ENCODE measurements around the gene DLG1. TPM values are rescaled to one million over a fixed set of nuclear protein-coding genes. Genes with fewer than 3 reads are reported as not detected.
"Not testable (repeated sequence)": the region's sequence is repeated elsewhere in the genome, so short reads cannot be mapped to it uniquely, and the experiment has no call there.

The DLG1 gene
- total RNA-seq, 2 experiments from 2014 or later, result 72.2 to 81.6 TPM

GRCh38 chr3:197050511-197050910 is 247.9 kb downstream of the DLG1 start:
- CTCF ChIA-PET, result no interaction called here
- Mint-ChIP-seq H3K36me3 (ENCODE audit: low read depth) (peaks cover 29% of the 10 kb centered on the region), H3K9me3 (no peaks in the 10 kb centered on the region), H3K27ac (no peak overlapping the region), H3K27me3 (no peaks in the 10 kb centered on the region), H3K4me1 (no peaks in the 10 kb centered on the region), H3K4me3 (no peak overlapping the region)
- no peak for DNase-seq
- POLR2A ChIA-PET, result no interaction called here

GRCh38 chr3:197042539-197042938 is 255.9 kb downstream of the DLG1 start:
- ChIA-PET POLR2A (no interaction called here), CTCF (interaction anchor here (0.7 to 0.8 kb wide), 2 partner anchors 13 kb away, joined by 3 read pairs; partner anchors contain the start of gene MELTF)
- H3K27ac Mint-ChIP-seq, result no peak overlapping the region
- no peak for DNase-seq
- H3K4me3 Mint-ChIP-seq, result no peak overlapping the region
- no peaks in the 10 kb centered on the region for H3K9me3 Mint-ChIP-seq
- no peaks in the 10 kb centered on the region for H3K27me3 Mint-ChIP-seq
- H3K4me1 Mint-ChIP-seq, result no peaks in the 10 kb centered on the region
- peaks cover 18% of the 10 kb centered on the region for H3K36me3 Mint-ChIP-seq (ENCODE audit: low read depth)

DNA sequence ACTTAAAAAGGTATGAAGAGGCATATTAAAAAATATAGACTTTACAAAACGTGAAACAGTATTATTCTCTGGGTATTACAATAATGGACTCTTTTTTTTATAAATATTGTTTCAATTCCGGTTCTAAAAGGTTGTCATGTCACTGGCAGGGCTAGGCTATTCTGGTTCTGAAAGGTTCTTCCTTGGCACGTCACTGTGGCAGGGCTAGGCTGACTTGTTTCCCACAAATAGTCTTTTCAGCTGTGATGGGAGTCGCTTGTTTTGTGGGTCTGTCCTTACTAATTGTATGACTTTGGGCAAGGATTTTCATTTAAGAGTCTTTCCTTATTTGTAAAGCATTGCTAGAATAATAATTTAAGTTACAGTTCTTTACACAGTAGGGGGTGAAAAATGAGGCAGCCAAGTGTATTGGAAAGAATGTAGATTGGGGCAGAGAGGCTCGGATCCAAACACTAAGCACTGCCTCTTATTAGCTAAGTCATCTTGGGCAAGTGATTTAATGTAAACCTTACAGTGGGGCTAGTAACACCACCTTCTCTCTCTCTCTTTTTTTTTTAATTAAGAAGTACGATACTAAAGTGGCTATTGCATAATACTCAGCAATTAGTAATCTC is 256.4 kb downstream of the DLG1 start:
- Mint-ChIP-seq H3K36me3 (ENCODE audit: low read depth) (peaks cover 18% of the 10 kb centered on the region), H3K9me3 (no peaks in the 10 kb centered on the region), H3K27me3 (no peaks in the 10 kb centered on the region), H3K27ac (no peak overlapping the region), H3K4me1 (no peaks in the 10 kb centered on the region), H3K4me3 (no peak overlapping the region)
- DNase-seq, result no peak
- ChIA-PET POLR2A (no interaction called here), CTCF (interaction anchor here (0.7 to 1.7 kb wide), 3 partner anchors 12 to 14 kb away, joined by 3 to 9 read pairs (median 3); partner anchors contain the start of gene MELTF)

DNA sequence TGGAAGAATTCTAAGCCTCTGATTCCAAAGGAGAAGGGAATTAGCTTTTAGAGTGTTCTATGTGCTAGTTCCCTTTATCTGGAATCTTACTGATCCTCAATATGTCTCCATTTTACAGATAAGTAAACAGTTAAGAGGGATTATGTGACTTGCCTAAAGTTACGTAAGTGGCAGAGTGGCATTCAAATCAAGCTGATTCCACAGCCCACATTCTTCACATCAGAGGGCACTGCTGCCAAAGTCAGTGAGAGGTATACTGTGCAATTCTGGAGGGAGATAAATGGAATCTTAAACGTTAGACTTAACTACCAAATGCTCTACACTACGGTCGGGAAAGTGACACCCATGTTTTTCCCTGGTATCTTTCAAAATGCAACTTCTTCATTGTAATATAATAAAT is 257.8 kb downstream of the DLG1 start:
- no peak for DNase-seq
- Mint-ChIP-seq H3K4me1 (no peaks in the 10 kb centered on the region), H3K4me3 (no peak overlapping the region), H3K9me3 (no peaks in the 10 kb centered on the region), H3K27ac (no peak overlapping the region), H3K36me3 (ENCODE audit: low read depth) (peaks cover 10% of the 10 kb centered on the region), H3K27me3 (peaks cover 3% of the 10 kb centered on the region)
- CTCF ChIA-PET, result interaction anchor here (1.7 kb wide), 1 partner anchor 11 kb away, joined by 9 read pairs; the partner anchor contains the start of gene MELTF
- POLR2A ChIA-PET, result no interaction called here

GRCh38 chr3:197038679-197039462 is 259.5 kb downstream of the DLG1 start:
- CTCF ChIA-PET, result interaction anchor here (1.0 to 1.3 kb wide), 2 partner anchors 9 to 28 kb away, joined by 3 read pairs; partner anchors contain the start of gene MELTF
- Mint-ChIP-seq H3K36me3 (ENCODE audit: low read depth) (no peaks in the 10 kb centered on the region), H3K9me3 (peaks cover 6% of the 10 kb centered on the region), H3K4me1 (no peaks in the 10 kb centered on the region), H3K4me3 (no peak overlapping the region), H3K27ac (no peak overlapping the region), H3K27me3 (peaks cover 8% of the 10 kb centered on the region)
- POLR2A ChIA-PET, result no interaction called here
- no peak for DNase-seq

GRCh38 chr3:197035577-197035976 is 262.8 kb downstream of the DLG1 start:
- ChIA-PET POLR2A (interaction anchor here (0.6 kb wide), 1 partner anchor 10 kb away, joined by 3 read pairs; no protein-coding TSS in a partner anchor), CTCF (interaction anchor here (1.4 to 1.7 kb wide), 2 partner anchors 9 to 14 kb away, joined by 4 to 5 read pairs; no protein-coding TSS in a partner anchor)
- Mint-ChIP-seq H3K36me3 (ENCODE audit: low read depth) (no peaks in the 10 kb centered on the region), H3K4me3 (no peak overlapping the region), H3K27me3 (peaks cover 8% of the 10 kb centered on the region), H3K27ac (no peak overlapping the region), H3K9me3 (peaks cover 6% of the 10 kb centered on the region), H3K4me1 (no peaks in the 10 kb centered on the region)
- DNase-seq, result no peak

DNA sequence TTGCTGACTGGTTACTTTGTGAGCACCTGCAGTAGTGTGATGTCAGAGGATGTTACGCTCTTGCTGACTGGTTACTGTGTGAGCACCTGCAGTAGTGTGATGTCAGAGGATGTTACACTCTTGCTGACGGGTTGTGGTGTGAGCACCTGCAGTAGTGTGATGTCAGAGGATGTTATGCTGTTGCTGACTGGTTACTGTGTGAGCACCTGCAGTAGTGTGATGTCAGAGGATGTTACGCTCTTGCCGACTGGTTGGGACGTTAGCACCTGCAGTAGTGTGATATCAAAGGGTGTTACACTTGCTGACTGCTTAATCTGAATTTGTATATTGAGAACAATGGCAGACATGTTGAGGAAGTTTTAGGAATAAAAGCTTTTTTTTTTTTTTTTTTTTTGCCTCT is 263.6 kb downstream of the DLG1 start:
- DNase-seq; H3K36me3 Mint-ChIP-seq (ENCODE audit: low read depth); CTCF ChIA-PET; POLR2A ChIA-PET; H3K9me3 Mint-ChIP-seq; H3K4me1 Mint-ChIP-seq; H3K27me3 Mint-ChIP-seq; H3K4me3 Mint-ChIP-seq; H3K27ac Mint-ChIP-seq: not testable (repeated sequence)

GRCh38 chr3:197033764-197034163 is 264.6 kb downstream of the DLG1 start:
- H3K9me3 Mint-ChIP-seq; DNase-seq; H3K36me3 Mint-ChIP-seq (ENCODE audit: low read depth); CTCF ChIA-PET; H3K4me1 Mint-ChIP-seq; H3K27ac Mint-ChIP-seq; H3K4me3 Mint-ChIP-seq; H3K27me3 Mint-ChIP-seq; POLR2A ChIA-PET: not testable (repeated sequence)

GRCh38 chr3:197031315-197032285 is 266.8 kb downstream of the DLG1 start:
- CTCF ChIA-PET, result interaction anchor here (0.5 to 3.9 kb wide), 4 partner anchors 11 to 555 kb away, joined by 3 to 26 read pairs (median 8); no protein-coding TSS in a partner anchor
- peak overlapping the region; percentile 34 for H3K27ac Mint-ChIP-seq
- POLR2A ChIA-PET, result no interaction called here
- H3K9me3 Mint-ChIP-seq, result peaks cover 6% of the 10 kb centered on the region
- peaks cover 8% of the 10 kb centered on the region for H3K27me3 Mint-ChIP-seq
- no peak for DNase-seq
- H3K36me3 Mint-ChIP-seq (ENCODE audit: low read depth), result no peaks in the 10 kb centered on the region
- peak overlapping the region; percentile 19 for H3K4me3 Mint-ChIP-seq
- H3K4me1 Mint-ChIP-seq, result peaks cover 4% of the 10 kb centered on the region

DNA sequence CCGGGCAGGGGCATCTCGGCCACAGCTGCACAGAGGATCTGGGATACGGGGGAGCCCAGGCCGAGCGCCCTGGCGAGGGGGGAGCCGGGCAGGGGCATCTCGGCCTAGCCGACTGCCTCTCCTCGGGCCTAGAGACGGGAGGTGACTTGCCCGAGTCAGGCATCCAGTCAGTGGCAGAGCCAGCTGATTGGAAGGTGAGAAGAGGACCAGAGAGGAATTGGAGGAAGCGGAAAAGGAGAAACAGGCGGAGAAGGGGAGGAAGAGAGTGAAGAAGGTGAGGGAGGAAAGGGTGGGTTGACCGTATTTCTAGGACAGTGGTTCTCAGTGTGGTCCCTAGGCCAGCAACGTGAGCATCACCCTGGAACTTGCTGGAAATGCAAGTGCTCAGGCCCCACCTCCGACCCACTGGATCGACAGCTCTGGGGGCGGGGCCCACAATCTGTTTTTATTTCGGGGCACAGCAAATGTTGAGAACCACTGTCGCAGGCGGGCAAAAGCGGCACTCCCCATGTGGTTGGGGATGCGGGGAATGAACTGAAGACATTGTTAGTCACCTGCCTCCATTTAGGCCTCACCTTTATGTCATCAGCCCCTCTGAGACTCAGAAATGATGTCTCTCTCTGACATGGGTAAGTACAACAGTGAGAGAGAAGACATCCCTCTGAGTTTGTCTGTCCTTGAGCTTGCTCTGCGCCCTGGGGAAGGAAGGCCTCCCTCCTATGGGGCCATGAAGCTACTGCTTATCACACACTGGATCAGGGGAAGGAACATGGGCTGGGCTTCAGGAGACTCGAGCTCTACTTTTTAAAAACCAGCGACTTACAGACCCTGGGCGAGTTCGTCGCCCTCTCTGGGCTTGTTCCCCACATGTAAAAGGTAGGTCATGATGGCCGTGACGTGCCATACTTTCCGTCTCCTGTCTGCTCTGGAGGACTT is 267.8 kb downstream of the DLG1 start:
- peaks cover 4% of the 10 kb centered on the region for H3K4me1 Mint-ChIP-seq
- peak overlapping the region; percentile 19 for H3K4me3 Mint-ChIP-seq
- no peak overlapping the region for H3K27ac Mint-ChIP-seq
- CTCF ChIA-PET, result interaction anchor here (0.6 to 3.9 kb wide), 16 partner anchors 8 to 157 kb away, joined by 3 to 26 read pairs (median 4); no protein-coding TSS in a partner anchor
- H3K9me3 Mint-ChIP-seq, result peaks cover 6% of the 10 kb centered on the region
- peaks cover 5% of the 10 kb centered on the region for H3K27me3 Mint-ChIP-seq
- POLR2A ChIA-PET, result no interaction called here
- H3K36me3 Mint-ChIP-seq (ENCODE audit: low read depth), result no peaks in the 10 kb centered on the region
- DNase-seq, result no peak

GRCh38 chr3:197029511-197030167 is 268.8 kb downstream of the DLG1 start, which contains the start of gene MELTF:
Gene MELTF (minus strand): TSS chr3:197029817. CDS start chr3:197029702, 115 bp downstream.
- Mint-ChIP-seq H3K4me3 (peak within 1 kb of the TSS; percentile 70), H3K4me1 (peaks cover 4% of the 10 kb centered on the region), H3K27me3 (peaks cover under 1% of the 10 kb centered on the region), H3K27ac (peak within 1 kb of the TSS; percentile 60), H3K36me3 (ENCODE audit: low read depth) (no peaks in the 10 kb centered on the region), H3K9me3 (peaks cover 3% of the 10 kb centered on the region)
- ChIA-PET POLR2A (no interaction called here), CTCF (interaction anchor here (0.6 to 3.9 kb wide), 22 partner anchors 9 to 471 kb away, joined by 3 to 26 read pairs (median 4); no protein-coding TSS in a partner anchor)
- DNase-seq, result peak; percentile 64

Data from activated CD4-positive, alpha-beta T cell treated with anti-CD3 and anti-CD28 coated beads, Interleukin-2, amount 10 ng/mL, durations not matched to agents 7 days and 5 days (primary cell).